ENCODE measurements around the gene UBL5. TPM values are rescaled to one million over a fixed set of nuclear protein-coding genes. Genes with fewer than 3 reads are reported as not detected.
"Not testable (repeated sequence)": the region's sequence is repeated elsewhere in the genome, so short reads cannot be mapped to it uniquely, and the experiment has no call there.

UBL5 gene
- total and polyA plus RNA-seq, 7 donors = 518 to 1,128 (median 778) TPM

GRCh38 chr19:9819596-9819909 lies 8.2 kb upstream of the UBL5 start:
- H3K4me3 ChIP-seq = peak overlapping the region in 3 of 4 donors; percentile 21 to 59 (median 34)
- intact Hi-C loops (cut with DNase I) = loop anchor here (2.0 to 10.0 kb wide), 2 partner anchors 27 to 385 kb away; partner anchors contain the start of gene ZNF266
- 1% methylated on average over 21 of the region's 21 CpGs for WGBS, 2 donors
- TF ChIP-seq EP300 (IDR thresholded peaks at IDR 0.05) = no peak
- no peak for TF ChIP-seq CTCF (IDR thresholded peaks at IDR 0.05)
- no peak for TF ChIP-seq POLR2A (IDR thresholded peaks at IDR 0.05)
- peak in 2 of 4 donors; percentile 40 to 43 for TF ChIP-seq POLR2AphosphoS5 (IDR thresholded peaks at IDR 0.05)
- no peaks in the 10 kb centered on the region for H3K27me3 ChIP-seq
- no peak for DNase-seq
- peaks cover 0 to 27% (median 19%) of the 10 kb centered on the region in 4 donors for H3K4me1 ChIP-seq
- H3K9me3 ChIP-seq = no peaks in the 10 kb centered on the region
- peaks cover 0 to 7% (median 0%) of the 10 kb centered on the region in 4 donors for H3K36me3 ChIP-seq
- peak overlapping the region; percentile 86 to 94 (median 92) for H3K27ac ChIP-seq

- Histone ChIP-seq H3K4me1 (peaks cover 0 to 27% (median 19%) of the 10 kb centered on the region in 4 donors), H3K36me3 (peaks cover 0 to 11% (median 0%) of the 10 kb centered on the region in 4 donors), H3K4me3 (peak overlapping the region in 2 of 4 donors; percentile 21 to 59), H3K27ac (peak overlapping the region; percentile 86 to 94 (median 92))
- DNase-seq; H3K9me3 ChIP-seq; intact Hi-C loops (cut with DNase I); H3K27me3 ChIP-seq: not testable (repeated sequence)
- 93% methylated on average over 8 of the region's 8 CpGs for WGBS, 2 donors
Measured at GRCh38 chr19:9820034-9820433, 7.7 kb upstream of the UBL5 start.

- Histone ChIP-seq H3K9me3 (no peaks in the 10 kb centered on the region), H3K27me3 (no peaks in the 10 kb centered on the region), H3K4me3 (no peak overlapping the region), H3K27ac (no peak overlapping the region), H3K36me3 (peaks cover 0 to 12% (median 0%) of the 10 kb centered on the region in 4 donors), H3K4me1 (peaks cover 0 to 35% (median 23%) of the 10 kb centered on the region in 4 donors)
- no peak for DNase-seq
- intact Hi-C loops (cut with DNase I) = no loop called here
- TF ChIP-seq EP300 (IDR thresholded peaks at IDR 0.05) (no peak), CTCF (IDR thresholded peaks at IDR 0.05) (no peak), POLR2AphosphoS5 (IDR thresholded peaks at IDR 0.05) (no peak), POLR2A (IDR thresholded peaks at IDR 0.05) (no peak)
- WGBS, 2 donors = 93 to 95% methylated on average over 5 of the region's 5 CpGs
Measured at GRCh38 chr19:9823816-9824215, 3.9 kb upstream of the UBL5 start.

- Histone ChIP-seq H3K4me3 (peak overlapping the region; percentile 73 to 98 (median 90)), H3K27me3 (no peaks in the 10 kb centered on the region), H3K4me1 (peaks cover 0 to 31% (median 25%) of the 10 kb centered on the region in 4 donors), H3K9me3 (no peaks in the 10 kb centered on the region), H3K36me3 (peaks cover 0 to 38% (median 7%) of the 10 kb centered on the region in 4 donors), H3K27ac (peak overlapping the region in 3 of 4 donors; percentile 82 to 89 (median 86))
- no peak for DNase-seq
- no peak for TF ChIP-seq POLR2A (IDR thresholded peaks at IDR 0.05)
- TF ChIP-seq EP300 (IDR thresholded peaks at IDR 0.05) = no peak
- TF ChIP-seq POLR2AphosphoS5 (IDR thresholded peaks at IDR 0.05) = no peak
- WGBS, 2 donors = 39 to 41% methylated on average over 13 of the region's 13 CpGs
- intact Hi-C loops (cut with DNase I) = no loop called here
Measured at GRCh38 chr19:9828551-9829063, 889 bp downstream of the UBL5 start.

- peak overlapping the region; percentile 46 to 100 (median 97) for H3K4me3 ChIP-seq
- H3K4me1 ChIP-seq = peaks cover 0 to 27% (median 13%) of the 10 kb centered on the region in 4 donors
- no peaks in the 10 kb centered on the region for H3K9me3 ChIP-seq
- no peaks in the 10 kb centered on the region for H3K27me3 ChIP-seq
- TF ChIP-seq EP300 (IDR thresholded peaks at IDR 0.05) = no peak
- no peak for TF ChIP-seq POLR2AphosphoS5 (IDR thresholded peaks at IDR 0.05)
- TF ChIP-seq POLR2A (IDR thresholded peaks at IDR 0.05) = no peak
- TF ChIP-seq CTCF (IDR thresholded peaks at IDR 0.05) = no peak
- WGBS, 2 donors = 69 to 75% methylated on average over 6 of the region's 6 CpGs
- no peak for DNase-seq
- intact Hi-C loops (cut with DNase I) = loop anchor here (5.0 kb wide), 1 partner anchor 1002 kb away; the partner anchor contains the start of genes MBD3L1 and ZNF558
- peaks cover 4 to 34% (median 9%) of the 10 kb centered on the region in 4 donors for H3K36me3 ChIP-seq
- H3K27ac ChIP-seq = peak overlapping the region; percentile 78 to 86 (median 80)
Measured at GRCh38 chr19:9834307-9834725, 6.6 kb downstream of the UBL5 start.

Data from sigmoid colon (tissue), 7 donors.